Stimulated activated naive B cell treated with anti-CD40 and anti-IgM and Interleukin-4, amounts not matched to agents 10 μg/mL and 1 μg/mL and 100 μg/mL, for 72 hours (primary cell): Measurements from ENCODE around the gene ADSL.

Experiments used
- ATAC-seq, 2 donors: fragments of 150-1000 bp; cut with Tn5 transposase; replicated peaks; 2 replicates each; pipeline ENCODE4 v1.10.0; 2021; ENCODE audit warnings: moderate library complexity in 1 of 2
- DNase-seq: peaks from one replicate; pipeline ENCODE4 v3.0.0; 2021
- H3K27ac Mint-ChIP-seq: one replicate; pipeline ENCODE4 v1.8.0; 2022; ENCODE audit warnings: mild to moderate bottlenecking, mixed read lengths
- H3K27me3 Mint-ChIP-seq, 2 donors: one replicate each; pipeline ENCODE4 v1.8.0; 2022; ENCODE audit warnings: mixed read lengths in 2 of 2
- H3K36me3 Mint-ChIP-seq, 2 donors: one replicate each; pipeline ENCODE4 v1.8.0; 2022; ENCODE audit warnings: mixed read lengths in 2 of 2, mild to moderate bottlenecking in 1 of 2
- H3K4me1 Mint-ChIP-seq, 2 donors: one replicate each; pipeline ENCODE4 v1.8.0; 2022; ENCODE audit warnings: mixed read lengths in 2 of 2, mild to moderate bottlenecking in 1 of 2
- H3K4me3 Mint-ChIP-seq, 2 donors: one replicate each; pipeline ENCODE4 v1.8.0; 2022; ENCODE audit warnings: mild to moderate bottlenecking in 2 of 2, mixed read lengths in 2 of 2, moderate library complexity in 1 of 2
- H3K9me3 Mint-ChIP-seq, 2 donors: one replicate each; pipeline ENCODE4 v1.8.0; 2022; ENCODE audit warnings: mixed read lengths in 2 of 2, mild to moderate bottlenecking in 1 of 2

The ADSL gene

DNA sequence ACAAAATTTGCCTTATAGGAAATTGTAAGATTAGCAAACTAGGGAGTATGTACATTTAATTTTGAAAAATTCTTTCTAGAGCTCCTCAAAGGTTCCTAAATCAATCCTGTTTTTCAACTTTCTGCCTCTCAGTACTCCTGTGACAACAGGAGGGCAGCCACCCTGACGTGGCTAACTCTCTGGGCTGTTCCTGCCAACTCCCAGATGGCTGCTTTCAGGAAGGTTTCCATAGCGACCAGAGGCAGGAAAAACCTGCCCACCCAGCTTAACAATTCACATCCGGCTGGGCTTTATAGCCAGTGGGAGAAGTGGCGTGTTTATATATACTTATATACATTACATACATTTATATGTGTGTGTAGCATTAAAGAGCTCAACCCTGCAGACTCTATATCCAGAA lies 50.6 kb downstream of the ADSL start:
- H3K27me3 Mint-ChIP-seq: no peaks in the 10 kb centered on the region
- no peak for DNase-seq
- peaks cover 48 to 94% of the 10 kb centered on the region in 2 donors for H3K4me1 Mint-ChIP-seq
- H3K9me3 Mint-ChIP-seq: no peaks in the 10 kb centered on the region
- no peak overlapping the region for H3K27ac Mint-ChIP-seq
- peaks cover 19 to 50% of the 10 kb centered on the region in 2 donors for H3K36me3 Mint-ChIP-seq
- no peak for ATAC-seq
- H3K4me3 Mint-ChIP-seq: no peak overlapping the region

DNA sequence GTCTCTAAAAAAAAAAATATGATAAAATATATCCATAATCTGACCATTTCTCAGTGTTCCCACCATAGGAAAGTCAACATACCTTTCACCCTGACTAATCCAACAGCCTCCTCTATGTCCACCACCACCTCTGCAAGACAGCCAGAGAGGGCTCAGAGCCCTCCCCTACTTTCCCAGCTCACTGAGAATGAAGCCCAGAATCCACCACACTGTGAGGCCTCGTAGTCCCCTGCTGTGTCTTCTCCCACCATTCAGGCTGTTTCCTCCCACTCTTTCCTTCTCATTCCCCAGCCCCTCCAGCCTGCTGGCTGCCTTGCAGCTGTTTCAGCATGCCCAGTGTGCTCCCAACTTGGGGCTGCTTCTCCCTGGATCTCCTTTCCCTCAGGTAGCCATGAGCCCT lies 51.1 kb downstream of the ADSL start:
- Mint-ChIP-seq H3K4me3 (no peak overlapping the region), H3K27ac (peak overlapping the region; percentile 89)

DNA sequence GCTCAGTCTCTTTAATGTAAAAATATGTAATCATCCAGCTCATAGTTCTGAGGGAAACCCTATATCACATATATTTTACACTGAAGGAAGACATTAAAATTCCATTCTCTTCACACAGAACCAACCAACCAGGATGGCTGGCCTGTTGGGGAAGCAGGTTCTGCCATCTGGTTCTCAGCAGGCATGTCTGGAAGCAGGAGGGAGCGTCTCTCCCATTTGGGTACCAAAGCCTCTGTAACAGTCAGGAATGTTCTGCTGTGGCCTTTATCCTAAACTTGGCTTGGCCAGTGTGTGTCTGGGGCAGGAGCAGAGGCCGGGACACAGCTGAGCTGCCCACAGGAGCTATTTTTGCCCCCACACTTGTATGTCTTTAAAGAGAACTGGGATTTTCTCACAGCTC lies 53.3 kb downstream of the ADSL start:
- no peaks in the 10 kb centered on the region for H3K27me3 Mint-ChIP-seq
- H3K27ac Mint-ChIP-seq: peak overlapping the region; percentile 93
- no peak for ATAC-seq
- H3K4me3 Mint-ChIP-seq: peak overlapping the region; percentile 5 to 75
- DNase-seq: no peak
- peaks cover 57 to 91% of the 10 kb centered on the region in 2 donors for H3K4me1 Mint-ChIP-seq
- no peaks in the 10 kb centered on the region for H3K9me3 Mint-ChIP-seq
- peaks cover 34 to 64% of the 10 kb centered on the region in 2 donors for H3K36me3 Mint-ChIP-seq

More for the DNA sequence above, 51.1 kb downstream of the ADSL start:
- Mint-ChIP-seq H3K9me3 (no peaks in the 10 kb centered on the region), H3K36me3 (peaks cover 24 to 56% of the 10 kb centered on the region in 2 donors), H3K4me1 (peaks cover 49 to 94% of the 10 kb centered on the region in 2 donors), H3K27me3 (no peaks in the 10 kb centered on the region)
- DNase-seq (no peak), ATAC-seq (no peak)

DNA sequence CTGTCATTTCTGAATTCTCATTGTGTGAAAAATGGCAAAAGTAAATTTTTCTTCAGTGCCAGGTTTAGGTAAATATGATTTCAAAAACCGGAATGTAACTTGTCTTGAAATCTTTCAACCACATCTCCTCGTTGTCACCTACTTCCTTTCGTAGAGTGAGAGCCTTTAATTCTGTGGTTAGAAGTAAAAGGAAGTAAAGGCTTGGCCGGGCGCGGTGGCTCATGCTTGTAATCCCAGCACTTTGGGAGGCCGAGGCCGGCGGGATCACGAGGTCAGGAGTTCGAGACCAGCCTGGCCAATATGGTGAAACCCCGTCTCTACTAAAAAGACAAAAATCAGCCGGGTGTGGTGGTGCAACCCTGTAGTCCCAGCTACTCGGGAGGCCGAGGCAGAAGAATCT lies 53.9 kb downstream of the ADSL start:
- Mint-ChIP-seq H3K4me1 (peaks cover 56 to 86% of the 10 kb centered on the region in 2 donors), H3K9me3 (no peaks in the 10 kb centered on the region), H3K4me3 (peak overlapping the region; percentile 74 to 75), H3K27me3 (no peaks in the 10 kb centered on the region), H3K36me3 (peaks cover 34 to 63% of the 10 kb centered on the region in 2 donors), H3K27ac (peak overlapping the region; percentile 93)
- ATAC-seq: peak; percentile 60 to 80
- peak; percentile 59 for DNase-seq

DNA sequence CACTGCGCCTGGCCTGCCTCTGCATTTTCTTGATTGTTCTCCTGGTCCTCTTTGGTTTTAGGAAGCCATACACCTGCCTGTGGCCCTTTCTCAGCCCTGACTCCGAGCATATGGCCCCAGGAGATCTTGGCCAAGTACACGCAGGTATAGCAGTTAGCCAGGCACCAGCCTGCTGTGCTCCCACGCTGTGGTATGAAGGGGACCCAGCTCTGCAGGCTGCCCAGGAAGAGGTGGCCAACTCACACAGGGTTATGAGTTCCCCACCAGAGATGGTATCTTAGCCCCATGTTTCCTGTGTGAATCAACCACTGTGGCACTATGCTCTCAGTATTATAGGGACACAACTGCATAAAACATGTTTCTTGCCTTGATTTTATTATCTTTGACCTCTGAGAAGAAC lies 55.2 kb downstream of the ADSL start:
- Mint-ChIP-seq H3K36me3 (peaks cover 32 to 58% of the 10 kb centered on the region in 2 donors), H3K27me3 (no peaks in the 10 kb centered on the region), H3K9me3 (no peaks in the 10 kb centered on the region), H3K27ac (peak overlapping the region; percentile 84), H3K4me3 (peak overlapping the region in 1 of 2 donors; percentile 30), H3K4me1 (peaks cover 51 to 72% of the 10 kb centered on the region in 2 donors)
- ATAC-seq: no peak
- no peak for DNase-seq

DNA sequence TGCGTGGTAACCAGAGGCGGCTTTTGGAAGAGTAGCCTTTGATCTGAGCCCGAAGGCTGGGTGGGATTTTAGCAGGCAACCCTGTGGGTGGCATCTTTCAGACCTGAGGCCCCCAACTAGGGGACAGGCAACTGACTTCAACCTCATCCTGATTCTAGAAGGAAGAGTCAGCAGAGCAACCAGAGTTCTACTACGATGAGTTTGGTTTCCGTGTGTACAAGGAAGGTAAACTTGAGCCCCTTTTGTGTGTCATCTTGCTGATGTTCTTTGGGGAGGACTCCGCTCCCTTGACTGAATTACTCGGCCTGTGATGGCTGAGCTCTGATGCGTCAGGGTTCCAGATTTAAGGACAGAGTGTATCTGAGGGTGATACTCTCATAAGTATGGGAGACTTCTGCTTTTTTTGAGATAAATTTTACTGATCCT lies 55.7 kb downstream of the ADSL start:
- Mint-ChIP-seq H3K9me3 (no peaks in the 10 kb centered on the region), H3K36me3 (peaks cover 31 to 62% of the 10 kb centered on the region in 2 donors), H3K4me3 (peak overlapping the region in 1 of 2 donors; percentile 30), H3K4me1 (peaks cover 49 to 67% of the 10 kb centered on the region in 2 donors), H3K27me3 (no peaks in the 10 kb centered on the region), H3K27ac (peak overlapping the region; percentile 84)
- ATAC-seq (peak; percentile 44 to 58), DNase-seq (no peak)

DNA sequence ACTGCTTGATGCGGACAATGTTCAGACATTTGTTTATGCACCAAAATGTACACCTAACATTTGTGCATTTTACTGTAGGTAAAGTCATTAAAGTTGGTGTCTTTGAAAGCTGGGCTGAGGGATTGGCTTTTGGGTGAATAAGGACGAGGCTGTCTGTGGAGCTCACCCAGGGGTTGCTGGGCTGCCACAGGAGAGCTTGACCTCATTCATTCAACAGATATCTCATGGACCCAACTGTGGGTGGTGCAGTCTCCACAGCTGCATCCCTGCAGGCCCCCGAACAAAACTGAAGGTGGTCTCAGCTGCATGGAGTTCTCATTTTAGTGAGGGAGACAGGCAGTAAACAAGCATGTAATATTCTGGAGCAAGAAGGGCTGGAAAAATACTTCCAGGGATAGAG lies 56.8 kb downstream of the ADSL start:
- Mint-ChIP-seq H3K27ac (peak overlapping the region; percentile 90), H3K4me1 (peaks cover 46 to 56% of the 10 kb centered on the region in 2 donors), H3K36me3 (peaks cover 34 to 64% of the 10 kb centered on the region in 2 donors), H3K27me3 (no peaks in the 10 kb centered on the region), H3K4me3 (no peak overlapping the region), H3K9me3 (no peaks in the 10 kb centered on the region)
- ATAC-seq (no peak), DNase-seq (no peak)

DNA sequence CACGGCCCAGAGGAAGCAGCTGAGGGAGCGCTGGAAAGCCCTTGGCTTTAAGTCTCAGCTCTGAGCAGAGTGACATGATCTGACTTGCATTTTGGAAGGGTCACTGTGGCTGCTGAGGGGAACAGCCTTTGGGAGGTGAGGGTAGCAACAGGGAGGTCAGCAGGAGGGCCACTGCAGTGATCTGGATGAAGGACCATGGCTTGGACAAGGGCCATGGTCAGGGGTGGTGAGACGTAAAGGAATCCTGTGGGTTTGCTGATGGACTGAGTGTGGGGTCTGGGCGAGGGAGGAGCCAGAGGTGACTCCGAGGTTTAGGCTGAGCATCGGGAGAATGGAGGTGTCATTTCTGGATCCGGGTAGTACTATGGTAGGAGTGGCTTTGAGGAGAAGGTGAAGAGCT lies 57.4 kb downstream of the ADSL start:
- Mint-ChIP-seq H3K27me3 (no peaks in the 10 kb centered on the region), H3K9me3 (no peaks in the 10 kb centered on the region), H3K36me3 (peaks cover 39 to 66% of the 10 kb centered on the region in 2 donors), H3K4me3 (no peak overlapping the region), H3K27ac (peak overlapping the region; percentile 90), H3K4me1 (peaks cover 42 to 52% of the 10 kb centered on the region in 2 donors)
- ATAC-seq: no peak
- DNase-seq: no peak

DNA sequence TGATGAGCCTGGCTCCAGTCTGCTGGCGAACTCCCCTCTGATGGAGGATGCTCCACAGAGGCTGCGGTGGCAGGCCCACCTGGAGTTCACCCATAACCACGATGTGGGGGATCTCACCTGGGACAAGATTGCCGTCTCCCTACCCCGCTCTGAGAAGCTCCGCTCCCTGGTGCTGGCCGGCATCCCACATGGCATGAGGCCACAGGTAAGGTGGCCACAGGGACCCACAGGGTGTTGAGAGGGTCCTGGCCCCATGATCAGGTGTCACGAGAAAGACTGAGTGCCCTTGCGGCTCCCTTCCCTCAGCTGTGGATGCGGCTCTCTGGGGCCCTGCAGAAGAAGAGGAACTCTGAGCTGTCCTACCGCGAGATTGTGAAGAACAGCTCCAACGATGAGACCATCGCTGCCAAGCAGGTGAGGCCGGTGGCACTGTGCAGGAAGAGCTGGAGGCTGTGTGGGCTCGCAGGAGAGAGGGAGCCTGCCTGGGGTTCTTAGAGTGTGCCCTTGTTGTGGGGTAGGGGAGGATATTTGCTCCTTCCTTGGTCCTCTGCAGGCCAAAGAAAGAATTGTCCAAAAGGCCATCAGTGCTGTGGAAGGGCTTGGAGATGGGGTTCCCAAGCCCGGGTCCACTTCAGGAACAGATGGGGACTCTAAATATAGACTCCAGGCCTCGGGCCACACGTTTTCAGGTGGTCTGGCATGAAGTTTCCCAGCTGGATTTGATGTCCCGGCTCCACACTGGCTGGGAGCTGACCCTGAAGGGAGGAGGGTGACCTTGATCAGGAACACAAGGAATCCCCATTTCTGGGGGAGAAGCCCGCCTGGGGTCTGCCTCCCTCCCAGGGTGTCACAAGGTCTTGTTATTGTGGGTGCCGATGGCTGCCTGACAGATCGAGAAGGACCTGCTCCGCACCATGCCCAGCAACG lies 58.2 kb downstream of the ADSL start:
- Mint-ChIP-seq H3K27me3 (no peaks in the 10 kb centered on the region), H3K4me3 (no peak overlapping the region), H3K36me3 (peaks cover 46 to 74% of the 10 kb centered on the region in 2 donors), H3K9me3 (no peaks in the 10 kb centered on the region), H3K27ac (peak overlapping the region; percentile 90), H3K4me1 (peaks cover 38 to 53% of the 10 kb centered on the region in 2 donors)
- no peak for DNase-seq
- no peak for ATAC-seq

DNA sequence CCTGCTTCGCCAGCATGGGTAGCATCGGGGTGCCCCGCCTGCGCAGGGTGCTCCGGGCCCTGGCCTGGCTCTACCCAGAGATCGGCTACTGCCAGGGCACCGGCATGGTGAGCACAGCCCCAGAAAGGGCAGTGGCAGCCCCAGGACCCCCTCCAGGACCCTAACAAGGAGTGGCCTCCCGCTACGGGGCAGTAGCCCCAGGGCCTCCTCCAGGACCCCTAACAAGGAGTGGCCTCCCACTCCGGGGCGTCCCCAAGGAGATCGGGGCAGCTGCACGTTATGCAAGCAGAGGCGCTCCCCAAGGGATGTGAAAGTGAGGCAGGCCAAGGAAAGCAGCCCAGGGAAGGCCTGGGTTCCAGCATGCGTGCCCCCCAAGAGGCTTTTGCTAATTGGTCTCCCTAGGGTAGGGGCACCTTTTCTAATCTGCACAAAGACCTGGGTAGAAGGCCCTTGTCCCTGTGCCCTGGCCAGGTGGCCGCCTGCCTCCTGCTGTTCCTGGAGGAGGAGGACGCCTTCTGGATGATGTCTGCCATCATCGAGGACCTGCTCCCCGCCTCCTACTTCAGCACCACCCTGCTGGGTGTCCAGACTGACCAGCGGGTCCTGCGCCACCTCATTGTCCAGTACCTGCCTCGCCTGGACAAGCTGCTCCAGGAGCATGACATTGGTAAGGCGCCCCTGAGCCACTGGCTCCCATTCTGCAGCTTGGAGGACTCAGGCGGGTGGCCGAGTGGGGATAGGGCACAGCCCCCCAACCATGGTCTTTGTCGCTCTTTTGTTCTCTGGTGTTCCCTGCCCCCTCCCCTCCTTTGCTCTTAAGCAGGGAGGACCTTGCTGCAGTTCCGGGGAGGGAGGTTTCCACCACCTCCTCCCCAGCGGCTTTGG lies 59.1 kb downstream of the ADSL start:
- H3K9me3 Mint-ChIP-seq: no peaks in the 10 kb centered on the region
- peak overlapping the region; percentile 20 for H3K27ac Mint-ChIP-seq
- H3K36me3 Mint-ChIP-seq: peaks cover 45 to 71% of the 10 kb centered on the region in 2 donors
- ATAC-seq (no peak), DNase-seq (no peak)
- peaks cover 31 to 53% of the 10 kb centered on the region in 2 donors for H3K4me1 Mint-ChIP-seq
- no peaks in the 10 kb centered on the region for H3K27me3 Mint-ChIP-seq
- peak overlapping the region in 1 of 2 donors; percentile 25 for H3K4me3 Mint-ChIP-seq

DNA sequence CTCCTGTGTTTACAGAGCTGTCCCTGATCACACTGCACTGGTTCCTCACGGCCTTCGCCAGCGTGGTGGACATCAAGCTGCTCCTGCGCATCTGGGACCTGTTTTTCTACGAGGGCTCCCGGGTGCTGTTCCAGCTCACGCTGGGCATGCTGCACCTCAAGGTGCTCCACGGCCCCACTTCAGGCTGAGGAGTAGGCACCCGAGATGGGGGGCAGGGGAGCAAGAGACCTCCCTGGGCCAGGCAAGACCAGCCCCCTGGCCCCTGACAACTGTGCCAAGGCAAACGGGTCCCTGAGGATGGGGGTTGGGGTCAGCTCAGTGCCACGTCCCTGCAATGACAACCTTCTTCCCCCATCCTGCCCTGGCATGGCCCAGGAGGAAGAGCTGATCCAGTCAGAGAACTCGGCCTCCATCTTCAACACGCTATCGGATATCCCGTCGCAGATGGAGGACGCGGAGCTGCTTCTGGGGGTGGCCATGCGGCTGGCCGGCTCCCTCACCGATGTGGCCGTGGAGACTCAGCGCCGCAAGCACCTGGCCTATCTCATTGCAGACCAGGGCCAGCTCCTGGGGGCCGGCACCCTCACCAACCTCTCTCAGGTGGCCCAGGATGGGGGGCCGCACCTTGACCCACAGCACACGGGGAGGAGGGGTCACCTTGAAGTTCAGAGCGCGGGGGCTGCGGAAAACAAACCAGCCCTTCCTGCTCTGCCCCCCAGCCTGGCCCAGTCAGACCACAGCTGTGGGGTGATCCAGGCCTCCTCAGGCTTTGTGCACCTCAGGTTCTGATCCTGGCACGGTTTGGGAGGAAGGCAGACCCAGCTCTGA lies 60.0 kb downstream of the ADSL start:
- no peaks in the 10 kb centered on the region for H3K9me3 Mint-ChIP-seq
- H3K4me1 Mint-ChIP-seq: peaks cover 27 to 50% of the 10 kb centered on the region in 2 donors
- H3K36me3 Mint-ChIP-seq: peaks cover 43 to 70% of the 10 kb centered on the region in 2 donors
- DNase-seq: no peak
- H3K4me3 Mint-ChIP-seq: peak overlapping the region in 1 of 2 donors; percentile 25
- H3K27me3 Mint-ChIP-seq: no peaks in the 10 kb centered on the region
- H3K27ac Mint-ChIP-seq: peak overlapping the region; percentile 37
- ATAC-seq: no peak

DNA sequence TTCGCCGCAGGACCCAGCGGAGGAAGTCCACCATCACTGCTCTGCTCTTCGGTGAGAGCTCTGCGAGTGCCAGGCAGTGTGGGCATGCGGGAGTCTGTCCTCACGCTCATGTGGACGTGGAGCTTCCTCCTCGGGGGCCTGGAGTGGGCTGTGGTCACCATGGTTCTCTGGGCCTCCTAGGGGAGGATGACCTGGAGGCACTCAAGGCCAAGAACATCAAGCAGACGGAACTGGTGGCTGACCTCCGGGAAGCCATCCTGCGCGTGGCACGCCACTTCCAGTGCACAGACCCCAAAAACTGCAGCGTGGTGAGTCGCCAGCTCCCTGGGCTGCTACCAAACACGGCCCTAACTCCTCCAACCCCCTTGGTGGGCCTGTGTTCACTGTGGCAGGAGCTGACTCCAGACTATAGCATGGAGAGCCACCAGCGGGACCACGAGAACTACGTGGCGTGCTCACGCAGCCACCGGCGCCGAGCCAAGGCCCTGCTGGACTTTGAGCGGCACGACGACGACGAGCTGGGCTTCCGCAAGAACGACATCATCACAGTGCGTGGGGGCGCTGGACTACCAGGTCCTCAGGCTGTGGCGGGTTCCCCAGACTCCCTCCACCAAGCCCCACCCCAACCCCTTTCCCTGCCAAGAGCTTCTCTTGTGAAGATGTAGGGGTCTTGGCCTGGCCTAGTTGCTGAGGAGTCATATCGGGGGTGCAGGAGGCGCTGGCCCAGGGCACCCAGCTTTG lies 60.9 kb downstream of the ADSL start:
- DNase-seq (no peak), ATAC-seq (no peak)
- no peaks in the 10 kb centered on the region for H3K27me3 Mint-ChIP-seq
- H3K9me3 Mint-ChIP-seq: no peaks in the 10 kb centered on the region
- H3K27ac Mint-ChIP-seq: peak overlapping the region; percentile 69
- H3K4me3 Mint-ChIP-seq: no peak overlapping the region
- H3K4me1 Mint-ChIP-seq: peaks cover 23 to 49% of the 10 kb centered on the region in 2 donors
- H3K36me3 Mint-ChIP-seq: peaks cover 44 to 70% of the 10 kb centered on the region in 2 donors
